Measurements from ENCODE around the gene CAMK4.
"Not testable (repeated sequence)": the region's sequence is repeated elsewhere in the genome, so short reads cannot be mapped to it uniquely, and the experiment has no call there.

CAMK4 gene

DNA sequence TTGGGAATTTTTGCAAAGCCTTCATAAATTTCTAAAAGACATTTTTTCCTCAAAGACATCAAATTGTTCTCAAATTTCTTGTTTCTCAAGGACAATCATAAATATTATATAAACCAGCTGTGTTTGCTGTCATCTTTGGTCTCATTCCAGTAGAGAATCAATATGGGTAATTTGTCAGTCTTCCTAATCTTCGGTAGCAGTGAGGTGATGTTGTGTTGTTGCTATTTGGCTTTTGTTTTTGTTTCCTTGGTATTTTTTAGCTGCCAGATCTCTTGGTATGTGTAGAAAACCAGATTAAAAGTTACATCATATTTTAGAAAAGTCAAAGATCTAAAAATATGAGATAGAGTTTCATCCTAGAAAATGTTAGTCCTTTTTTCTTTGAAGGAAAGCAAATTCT is 87.5 kb downstream of the CAMK4 start:
- DNase-seq: no peak

DNA sequence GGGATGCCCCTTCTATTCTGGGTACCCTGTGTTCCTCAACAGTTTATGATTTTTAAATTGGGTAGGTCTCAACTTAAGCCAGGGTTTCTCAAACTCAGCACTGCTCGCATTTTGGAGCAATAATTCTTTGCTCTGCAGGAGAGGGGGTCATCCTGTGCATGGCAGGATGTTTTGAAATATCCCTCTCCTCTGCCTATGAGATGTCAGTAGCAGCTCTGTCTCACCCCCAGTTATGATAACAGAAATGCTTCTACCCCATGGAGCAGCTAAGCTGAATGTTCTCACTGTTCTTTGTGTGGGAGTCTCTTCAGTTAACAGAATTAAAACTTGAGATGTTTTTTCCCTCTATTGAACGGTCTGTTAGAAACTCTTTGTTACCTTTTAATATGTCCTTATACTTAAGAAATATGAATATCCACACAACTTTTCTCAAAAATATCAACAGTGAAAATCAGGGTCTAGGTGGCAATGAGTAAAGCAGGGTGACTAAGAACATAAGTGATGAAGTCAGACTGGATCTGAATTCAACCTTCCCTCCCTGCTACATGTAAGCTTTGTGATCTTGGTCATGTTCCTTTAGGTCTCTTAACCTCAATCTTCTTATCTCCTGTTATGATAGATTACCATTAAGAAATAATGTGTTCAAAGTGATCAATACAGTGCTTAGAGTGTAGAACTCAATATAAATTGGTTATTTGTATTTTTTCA is 89.0 kb downstream of the CAMK4 start:
- DNase-seq: no peak

DNA sequence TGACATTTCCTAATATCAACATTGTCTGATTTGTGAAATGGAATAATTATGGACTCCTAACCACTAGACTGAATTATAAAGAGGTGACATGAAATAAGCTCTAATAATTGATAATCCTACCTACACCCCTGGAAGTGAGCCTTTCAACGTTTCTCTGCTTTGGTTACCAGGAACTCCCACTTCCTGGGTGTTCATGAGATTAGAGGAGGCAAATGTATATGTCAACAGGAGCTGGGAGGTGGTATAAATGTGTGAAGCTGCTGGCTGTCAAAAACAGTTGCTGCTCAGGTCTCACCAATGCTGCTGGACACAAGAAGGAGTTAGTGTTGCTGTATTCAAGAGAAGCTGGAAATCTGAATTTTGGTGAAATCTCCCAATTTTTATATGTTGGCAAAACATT is 96.8 kb downstream of the CAMK4 start:
- DNase-seq: no peak

DNA sequence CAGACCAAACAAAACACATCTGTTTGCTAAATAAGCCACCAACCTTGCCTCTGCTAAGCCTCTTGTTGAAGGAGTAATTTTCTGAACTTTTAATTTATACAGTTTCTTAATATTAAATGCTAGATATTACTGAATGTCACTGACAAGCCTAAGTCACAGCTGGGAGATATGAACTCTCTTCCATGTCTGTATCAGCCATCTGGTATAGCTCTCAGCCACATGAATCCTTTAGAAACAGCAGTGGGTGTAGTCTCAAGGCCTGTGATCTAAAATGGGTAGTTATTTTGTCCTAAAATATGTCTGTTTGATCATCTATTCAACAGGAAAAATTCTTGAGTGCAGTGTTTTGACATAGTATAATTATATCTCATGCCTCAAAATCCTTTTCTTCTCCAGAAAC is 97.2 kb downstream of the CAMK4 start:
- no peak for DNase-seq

DNA sequence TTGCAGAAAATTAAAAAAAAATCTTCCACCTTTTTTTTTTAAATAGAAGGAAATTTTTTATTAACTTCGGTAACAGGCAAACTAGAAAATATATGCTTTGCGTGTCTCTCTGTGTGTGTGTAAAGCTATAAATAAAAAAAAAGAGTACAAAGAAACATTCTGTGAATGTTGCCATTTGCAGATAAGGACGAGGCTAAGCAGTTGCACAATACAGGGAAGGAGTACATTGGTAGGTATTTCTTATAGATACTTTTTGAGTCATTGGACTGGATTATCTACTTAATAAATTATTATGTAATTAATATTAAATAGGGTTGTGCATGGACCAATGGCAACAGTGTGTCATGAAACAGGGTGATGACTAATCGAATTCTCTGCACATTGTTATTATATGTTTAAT is 102.4 kb downstream of the CAMK4 start:
- DNase-seq: no peak

DNA sequence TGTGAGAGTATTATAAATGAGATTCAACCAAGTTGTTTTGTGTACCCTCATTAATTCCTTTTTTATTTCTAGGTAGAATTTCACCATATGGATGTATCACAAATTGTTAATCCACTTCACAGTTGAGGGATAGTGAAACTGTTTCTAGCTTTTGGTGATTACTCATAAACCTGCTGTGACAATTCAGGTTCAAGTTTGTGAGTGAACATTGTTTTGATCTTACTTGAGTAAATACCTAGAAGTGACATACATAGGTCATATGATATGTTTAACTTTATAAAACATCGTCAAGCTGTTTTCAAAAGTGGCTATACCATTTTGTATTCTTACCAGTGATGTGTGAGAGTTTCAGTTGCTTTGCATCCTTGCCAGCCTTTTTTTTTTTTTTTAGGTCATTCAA is 112.9 kb downstream of the CAMK4 start:
- DNase-seq: no peak

DNA sequence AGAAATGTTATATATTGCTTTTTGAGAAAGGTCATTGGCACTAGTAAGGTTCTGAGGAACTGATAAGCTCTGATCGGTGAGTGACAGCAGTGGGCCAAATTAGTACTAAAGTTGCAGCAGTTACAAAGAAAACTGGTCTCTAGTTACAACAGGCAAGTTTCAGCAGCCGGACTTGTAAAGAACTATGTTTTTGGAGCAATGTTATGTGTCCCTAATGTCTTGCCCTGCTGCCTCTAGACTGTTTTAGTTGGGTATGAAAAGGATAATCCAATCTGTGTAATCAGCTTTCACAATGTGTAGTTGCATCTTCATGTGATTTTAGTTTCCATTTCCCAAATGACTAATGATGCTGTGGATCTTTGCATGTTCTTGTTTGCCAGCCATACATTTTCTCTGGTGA is 113.5 kb downstream of the CAMK4 start:
- no peak for DNase-seq

DNA sequence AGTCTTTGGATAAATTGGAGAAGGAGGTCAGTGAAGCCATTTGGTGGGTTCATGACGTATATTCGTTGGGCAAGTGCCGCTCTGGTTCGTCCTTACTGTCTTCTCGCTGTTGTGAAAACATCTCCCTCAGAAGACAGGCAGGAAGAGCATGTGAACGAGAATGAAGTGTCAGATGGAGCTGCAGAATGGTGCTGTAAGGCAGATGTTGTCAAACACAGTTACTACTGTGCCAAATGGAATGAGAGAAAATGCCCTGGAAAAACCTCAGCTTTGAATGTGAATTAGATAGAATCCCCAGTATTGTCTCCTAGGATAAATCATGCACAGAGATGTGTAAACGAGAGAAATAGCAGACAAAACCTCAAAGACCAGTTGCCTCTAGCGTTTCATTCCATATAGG is 121.5 kb downstream of the CAMK4 start:
- no peak for DNase-seq

DNA sequence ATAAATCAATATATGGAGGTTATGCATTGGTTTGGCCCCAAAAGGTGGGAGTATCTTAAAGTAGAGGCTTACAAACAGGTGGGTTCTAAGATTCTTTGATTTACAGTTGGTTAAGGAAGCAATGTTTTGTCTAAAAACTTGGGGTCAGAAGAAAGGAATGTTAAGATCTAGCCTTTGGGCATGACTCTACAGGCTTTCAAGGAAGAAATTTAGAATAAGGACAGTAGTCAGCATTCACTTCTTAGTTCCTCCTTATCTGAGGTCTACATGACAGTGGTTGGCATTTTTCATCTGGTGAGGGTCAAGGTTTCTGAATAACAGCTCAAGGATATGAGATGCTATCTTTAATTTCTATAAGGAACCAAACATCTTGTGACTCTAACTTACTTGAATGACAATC is 122.8 kb downstream of the CAMK4 start:
- no peak for DNase-seq

DNA sequence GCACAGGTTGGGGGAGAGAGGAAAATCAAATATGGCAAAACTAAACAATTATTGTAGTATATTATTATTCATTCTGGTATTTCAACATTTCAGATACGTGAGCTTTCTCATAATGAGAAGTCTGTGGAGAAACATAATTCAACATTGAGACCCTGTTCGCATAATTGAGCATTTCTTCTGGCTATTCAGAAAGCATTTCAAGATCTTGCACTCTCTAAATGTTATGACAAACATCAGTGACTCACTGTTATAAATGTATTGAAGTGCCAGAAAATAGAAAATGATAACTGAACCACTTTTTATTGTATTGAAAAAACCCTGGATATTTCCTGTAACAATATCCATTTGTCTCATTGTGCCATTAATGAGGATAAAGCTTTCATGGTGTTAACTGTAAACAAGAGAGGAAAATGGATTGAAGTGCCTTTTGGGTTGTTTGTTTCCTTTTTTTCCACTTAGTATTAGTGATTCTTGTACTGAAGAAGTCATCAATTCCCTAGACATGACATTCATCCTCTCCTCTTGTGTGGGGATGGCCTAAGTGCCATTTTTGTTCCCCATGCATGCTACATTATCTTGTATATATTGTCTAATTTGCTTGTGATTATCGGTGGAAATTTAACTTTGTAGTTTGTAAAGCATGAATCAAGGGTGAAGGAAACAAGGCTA is 124.6 kb downstream of the CAMK4 start:
- DNase-seq: no peak

DNA sequence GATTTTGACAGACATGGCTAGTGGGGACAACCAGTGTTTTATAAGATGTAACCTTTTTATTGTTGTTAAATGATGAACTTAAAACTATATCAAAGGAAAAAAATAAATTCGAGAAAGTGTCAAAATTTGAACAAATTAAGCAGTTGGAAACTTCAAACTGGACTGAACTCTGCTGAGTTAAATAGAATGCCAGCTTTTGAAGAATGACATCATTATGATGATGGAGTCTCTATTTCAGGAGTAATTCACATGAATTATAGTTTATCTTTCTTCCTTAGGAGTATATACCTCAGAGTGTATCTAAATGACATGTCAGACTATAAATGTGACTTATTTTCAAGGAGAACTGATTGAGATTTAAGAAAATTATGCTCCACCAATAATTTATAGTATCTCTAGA is 125.2 kb downstream of the CAMK4 start:
- no peak for DNase-seq

DNA sequence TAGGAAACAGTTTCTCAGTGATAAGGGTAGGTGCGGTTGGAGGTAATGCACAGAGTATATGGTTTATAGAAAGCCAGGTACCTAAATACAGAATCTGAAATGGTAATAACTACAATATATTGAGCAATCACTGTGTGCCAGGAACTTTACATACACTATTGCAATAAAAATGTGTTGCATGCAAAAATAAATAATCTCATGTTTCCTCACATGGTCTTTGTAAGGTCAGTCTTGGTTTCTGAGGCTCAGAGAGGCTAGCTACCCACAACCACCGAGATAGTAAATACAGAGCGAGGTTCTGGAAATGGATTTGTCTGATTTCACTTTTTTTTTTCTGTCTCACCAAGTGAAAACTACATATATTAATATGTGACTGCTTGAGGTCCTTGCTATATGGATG is 128.9 kb downstream of the CAMK4 start:
- DNase-seq: no peak

DNA sequence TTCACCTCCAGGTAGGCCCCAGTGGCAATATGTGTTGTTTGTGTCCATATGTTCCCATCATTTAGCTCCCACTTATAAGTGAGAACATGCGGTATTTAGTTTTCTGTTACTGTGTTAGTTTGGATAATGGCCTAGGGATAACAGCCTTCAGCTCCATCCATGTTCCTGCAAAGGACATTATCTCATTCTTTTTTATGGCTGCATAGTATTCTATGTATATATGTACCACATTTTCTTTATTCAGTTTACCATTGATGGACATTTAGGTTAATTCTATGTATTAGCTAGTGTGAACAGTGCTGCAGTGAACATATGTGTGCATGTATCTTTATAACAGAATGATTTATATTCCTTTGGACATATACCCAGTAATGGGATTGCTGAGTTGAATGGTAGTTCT is 134.5 kb downstream of the CAMK4 start:
- DNase-seq: not testable (repeated sequence)

DNA sequence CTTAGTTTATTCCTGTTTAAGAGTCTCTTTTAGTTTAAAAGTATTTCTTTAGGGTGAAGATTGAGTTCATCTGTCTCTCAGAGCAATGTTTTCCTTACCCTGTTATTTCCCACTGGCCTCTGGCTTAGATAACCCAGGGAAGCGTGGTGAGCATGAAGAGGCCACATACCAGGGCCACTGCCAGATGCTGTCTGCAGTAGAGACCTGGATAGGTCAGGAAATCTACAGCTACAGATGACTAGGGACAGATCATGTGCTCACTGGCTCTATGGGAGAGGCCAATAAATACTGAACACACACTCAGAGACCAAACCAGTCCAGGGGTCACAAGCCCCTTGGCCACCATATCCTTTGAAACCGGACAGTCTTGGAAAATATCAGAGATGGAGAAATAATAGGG is 136.0 kb downstream of the CAMK4 start:
- no peak for DNase-seq

DNA sequence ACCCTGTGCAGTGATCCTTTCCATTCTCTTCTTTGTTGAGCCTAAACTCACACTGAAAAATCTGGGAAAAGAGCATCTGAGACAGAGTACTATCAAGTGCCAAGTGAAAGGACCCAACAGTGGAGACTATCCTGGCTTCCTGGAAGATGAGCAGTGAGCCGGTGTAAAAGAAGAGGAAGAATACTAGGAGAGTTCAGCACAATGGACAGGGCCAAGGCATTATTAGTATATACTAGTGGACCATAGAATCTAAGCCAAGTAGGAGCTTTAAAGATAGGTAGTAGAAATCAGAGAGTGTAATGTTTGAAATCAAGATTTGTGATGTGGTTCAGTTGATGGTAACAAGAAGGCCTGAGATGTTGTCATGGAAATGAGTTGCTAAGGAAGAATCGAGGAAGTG is 140.8 kb downstream of the CAMK4 start:
- no peak for DNase-seq

DNA sequence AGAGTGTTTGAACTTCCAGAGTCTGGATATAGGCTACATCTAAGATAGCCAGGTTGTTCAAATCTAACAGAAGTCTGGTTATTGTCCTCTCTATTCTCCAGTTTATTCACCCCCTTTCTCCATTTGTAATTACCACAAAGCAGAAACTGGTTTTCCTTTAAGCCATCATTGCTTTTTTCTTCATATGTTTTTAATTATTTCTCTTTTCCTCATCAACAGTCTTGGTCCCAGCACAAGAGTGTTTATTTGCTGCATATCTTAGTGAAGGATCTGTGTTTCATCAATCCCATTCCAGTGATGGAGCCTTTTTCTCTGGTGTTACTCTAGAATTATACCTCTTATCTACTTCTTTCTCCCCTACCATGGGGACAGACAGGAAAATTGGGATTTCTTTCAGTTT is 142.2 kb downstream of the CAMK4 start:
- DNase-seq: no peak

DNA sequence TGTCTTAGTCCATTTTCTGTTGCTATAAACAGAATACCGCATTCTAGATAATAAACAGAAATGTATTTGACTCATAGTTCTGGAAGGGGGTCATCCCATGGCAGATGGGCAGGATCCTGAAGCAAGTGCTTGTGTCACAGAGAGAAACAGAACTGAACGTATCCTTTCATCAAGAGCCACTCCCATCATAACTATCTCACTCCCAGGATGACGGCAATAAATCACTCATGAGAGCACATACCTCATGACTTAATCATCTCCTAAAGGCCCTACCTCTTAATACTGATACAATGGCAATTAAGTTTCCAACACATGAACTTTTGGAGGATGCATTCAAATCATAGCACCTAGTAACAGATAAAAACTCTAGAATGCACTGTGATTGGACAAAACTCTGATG is 142.9 kb downstream of the CAMK4 start:
- no peak for DNase-seq

DNA sequence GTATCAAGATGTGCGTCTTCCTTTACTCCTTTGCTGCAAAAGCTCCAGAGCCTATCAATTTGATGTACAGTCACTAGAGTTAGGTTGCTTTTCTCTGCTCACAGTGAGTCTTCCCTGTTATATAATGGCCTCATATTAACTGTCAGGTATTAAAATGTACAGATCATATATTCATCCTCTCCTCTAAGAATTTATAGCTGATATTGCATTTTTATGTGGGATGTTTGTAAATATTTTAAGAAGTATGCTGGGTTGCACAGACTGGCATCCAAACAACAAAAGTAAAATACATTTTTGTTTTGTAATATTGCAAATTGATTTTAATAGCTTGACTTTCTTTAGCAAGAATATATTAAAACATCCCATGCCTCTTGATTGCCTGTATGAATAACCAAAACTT is 148.6 kb downstream of the CAMK4 start:
- no peak for DNase-seq

DNA sequence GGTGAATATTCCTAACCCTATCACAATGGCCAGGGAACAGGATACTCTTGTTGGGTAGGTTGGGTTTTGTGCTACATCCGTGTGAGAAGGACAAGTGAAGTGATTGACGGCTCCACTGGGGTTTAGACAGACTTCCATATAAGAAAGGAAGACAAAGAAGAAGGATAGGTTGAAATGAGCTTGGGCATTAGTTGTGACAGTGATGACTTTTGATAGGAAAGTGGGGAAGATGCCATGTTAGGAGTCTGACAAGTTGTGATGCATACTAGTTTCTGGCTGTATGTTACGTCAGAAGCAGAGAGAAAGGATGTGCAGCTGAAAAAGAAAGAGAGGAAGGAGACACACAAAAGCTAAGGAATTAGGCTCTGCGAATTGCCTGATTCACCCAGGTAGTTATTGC is 150.2 kb downstream of the CAMK4 start:
- no peak for DNase-seq

DNA sequence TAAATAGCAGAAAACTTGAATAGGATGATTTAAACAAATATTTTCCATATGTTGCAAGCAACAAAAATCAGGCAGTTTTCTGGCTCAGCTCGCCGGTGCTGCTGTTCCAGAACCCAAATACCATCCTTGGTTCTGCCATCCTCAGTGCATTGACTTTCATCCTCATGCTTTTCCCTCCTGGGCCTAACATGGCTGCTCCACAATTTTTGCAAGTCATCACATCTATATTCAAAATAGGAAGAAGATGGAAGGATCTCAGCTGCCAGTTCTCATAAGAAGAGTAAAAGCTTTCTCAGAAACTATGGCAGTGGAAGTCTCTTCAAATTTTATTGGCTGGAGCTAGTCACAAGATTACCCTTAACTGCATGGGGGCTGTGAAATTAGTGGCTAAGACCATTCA is 151.5 kb downstream of the CAMK4 start:
- DNase-seq: no peak

DNA sequence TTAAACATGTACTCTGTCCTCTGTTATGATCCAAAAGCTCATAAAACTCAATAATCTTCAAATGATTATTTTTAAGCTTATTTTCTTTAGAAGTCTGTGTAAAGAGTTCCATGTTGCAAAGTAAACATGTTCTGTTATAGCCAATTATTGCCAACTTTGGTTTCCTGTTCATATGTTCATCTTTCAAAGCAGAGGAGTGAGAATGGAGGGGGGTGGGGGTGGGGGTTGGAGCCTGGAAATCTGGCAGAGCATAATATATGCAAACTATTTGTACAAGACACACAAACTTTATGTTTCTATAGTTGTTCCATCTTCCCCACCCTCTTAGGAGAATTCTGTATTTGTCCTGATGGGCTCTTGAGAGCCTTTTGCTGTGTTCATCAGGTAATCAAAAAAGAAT is 153.1 kb downstream of the CAMK4 start:
- no peak for DNase-seq

DNA sequence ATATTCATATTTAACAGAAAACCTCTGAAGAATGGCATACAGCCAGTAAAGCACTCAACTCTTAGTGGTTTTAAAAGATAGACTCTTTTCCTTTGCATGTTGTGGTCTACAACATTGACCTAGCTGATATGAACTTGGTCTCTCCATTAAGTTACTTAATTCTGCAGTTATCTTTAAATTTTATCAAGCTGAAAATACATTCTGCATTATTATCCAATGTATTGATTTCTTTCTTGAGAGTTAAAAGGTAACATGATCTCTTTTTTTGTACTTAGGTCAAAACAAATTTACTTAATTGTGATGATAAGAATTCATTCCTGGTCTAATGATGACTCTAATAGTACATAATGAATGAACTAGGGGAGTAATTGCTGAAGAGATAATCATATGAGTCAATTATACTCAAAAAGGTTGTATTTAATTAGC is 155.2 kb downstream of the CAMK4 start:
- no peak for DNase-seq

DNA sequence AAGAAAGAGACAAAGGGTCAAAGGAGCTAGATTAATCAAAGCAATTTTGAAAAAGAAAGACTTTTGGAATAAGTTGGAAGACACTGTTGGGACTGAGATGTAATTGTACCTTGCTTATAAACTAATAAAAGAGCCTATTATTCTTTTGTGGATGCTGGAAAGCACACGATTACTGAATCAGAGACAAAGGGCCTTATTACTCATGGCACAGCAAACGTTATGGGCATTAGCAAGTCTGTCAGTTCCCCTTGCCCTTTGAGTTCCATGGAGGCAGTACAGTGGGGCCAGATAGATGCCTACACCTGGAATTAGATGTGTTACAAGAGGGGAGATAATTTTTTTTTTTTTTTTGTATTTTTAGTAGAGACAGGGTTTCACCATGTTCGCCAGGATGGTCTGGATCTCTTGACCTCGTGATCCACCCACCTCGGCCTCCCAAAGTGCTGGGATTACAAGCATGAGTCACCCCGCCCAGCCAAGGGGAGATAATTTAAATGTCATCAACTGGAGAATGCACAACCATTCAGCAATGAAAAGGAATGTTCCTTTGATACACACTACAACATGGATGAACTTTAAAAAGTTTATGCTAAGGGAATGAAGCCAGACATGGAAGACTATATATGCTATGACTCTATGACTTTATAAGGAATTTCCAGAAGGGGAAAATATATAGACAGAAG is 159.2 kb downstream of the CAMK4 start:
- no peak for DNase-seq

DNA sequence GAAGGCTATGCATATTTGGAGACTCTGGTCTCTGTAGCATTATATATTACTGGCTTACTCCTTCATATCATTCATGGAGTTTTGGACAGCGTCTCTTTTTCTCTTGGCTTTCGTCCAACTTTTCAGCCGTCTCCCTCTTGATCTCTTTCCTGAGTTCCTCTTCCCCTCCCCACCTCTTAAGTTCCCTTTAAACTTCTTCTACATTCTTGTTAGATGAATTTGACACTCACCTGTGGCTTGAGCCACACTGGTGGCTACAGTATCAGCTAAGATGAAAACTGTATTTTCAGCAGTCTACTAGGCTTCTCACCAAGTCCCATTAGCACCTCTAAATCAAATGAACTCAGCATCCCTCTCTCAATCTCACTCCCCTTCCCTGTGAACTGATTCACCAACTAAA is 160.0 kb downstream of the CAMK4 start:
- DNase-seq: no peak
